Fibroblast of lung (primary cell): Measurements from ENCODE around the gene PRR19. TPM values are rescaled to one million over a fixed set of nuclear protein-coding genes. Genes with fewer than 3 reads are reported as not detected.

Source experiments
- DNase-seq, 2 donors: peaks; one replicate each; pipeline versions ENCODE4 v3.0.0 to v3.0.0-alpha.2; 2010; ENCODE audit warnings: low read depth in 2 of 2
- H2AFZ ChIP-seq: 2 replicates; pipeline ENCODE4 v1.5.1; 2012; ENCODE audit warnings: low read length, control low read depth, inconsistent platforms
- H3K27ac ChIP-seq: 2 replicates; pipeline ENCODE4 v1.5.1; 2011; ENCODE audit warnings: low read length, control low read depth; ENCODE audit not compliant: insufficient read depth
- H3K27me3 ChIP-seq: 2 replicates; pipeline ENCODE4 v1.5.1; 2011; ENCODE audit warnings: mild to moderate bottlenecking, low read length; ENCODE audit not compliant: control insufficient read depth, insufficient read depth
- H3K36me3 ChIP-seq: 2 replicates; pipeline ENCODE4 v1.5.1; 2011; ENCODE audit warnings: low read length; ENCODE audit not compliant: control insufficient read depth, insufficient read depth
- H3K4me1 ChIP-seq: 2 replicates; pipeline ENCODE4 v1.5.1; 2011; ENCODE audit warnings: low read length; ENCODE audit not compliant: control insufficient read depth, insufficient read depth; ENCODE audit errors: extremely low read depth
- H3K4me2 ChIP-seq: 2 replicates; pipeline ENCODE4 v1.5.1; 2011; ENCODE audit warnings: low read length, control low read depth; ENCODE audit not compliant: insufficient read depth; ENCODE audit errors: extremely low read depth
- H3K4me3 ChIP-seq, 4 experiments: fragments of 200-600 bp in 1 of 4; sonication (generic) in 1 of 4; replicated peaks in 1 of 4; 2 replicates each; pipeline ENCODE4 v1.5.1; 2011 to 2016; ENCODE audit warnings: low read length in 4 of 4, low read depth in 3 of 4, mild to moderate bottlenecking in 3 of 4, control low read depth in 2 of 4, inconsistent platforms in 1 of 4, mixed read lengths in 1 of 4; ENCODE audit not compliant: insufficient read depth in 1 of 4; ENCODE audit errors: control extremely low read depth in 1 of 4
- H3K79me2 ChIP-seq: 2 replicates; pipeline ENCODE4 v1.5.1; 2012; ENCODE audit warnings: mild to moderate bottlenecking, low read length, inconsistent platforms; ENCODE audit not compliant: control insufficient read depth, insufficient read depth
- H3K9ac ChIP-seq: 2 replicates; pipeline ENCODE4 v1.5.1; 2011; ENCODE audit warnings: mild to moderate bottlenecking, low read length, control low read depth; ENCODE audit not compliant: insufficient read depth
- H3K9me3 ChIP-seq: 2 replicates; pipeline ENCODE4 v1.5.1; 2012; ENCODE audit warnings: low read depth, low read length; ENCODE audit not compliant: control insufficient read depth, insufficient read depth
- H4K20me1 ChIP-seq: 2 replicates; pipeline ENCODE4 v1.5.1; 2011; ENCODE audit warnings: low read length; ENCODE audit not compliant: control insufficient read depth, insufficient read depth; ENCODE audit errors: extremely low read depth
- CTCF ChIP-seq, 2 donors: IDR thresholded peaks in 1 of 2; conservative IDR thresholded peaks in 1 of 2; 1 replicate in 1 of 2; 2 replicates in 1 of 2; pipeline ENCODE4 v1.5.1; 2011 to 2012; ENCODE audit warnings: low read length in 2 of 2, control low read depth in 1 of 2, inconsistent platforms in 1 of 2, low read depth in 1 of 2, mild to moderate bottlenecking in 1 of 2
- EZH2 ChIP-seq: IDR thresholded peaks from 2 replicates; pipeline ENCODE4 v1.5.1; 2012; ENCODE audit warnings: low read length, control low read depth, mild to moderate bottlenecking; ENCODE audit errors: missing control alignments
- polyA plus RNA-seq, 2 donors: library from polyadenylated mRNA; depleted of rRNA in 1 of 2; stranded (reverse) in 1 of 2; unstranded in 1 of 2; fragments of >200 nt; gene quantifications; 2 replicates each; pipeline ENCODE4 v1.2.1, GENCODE V29; 2011 to 2012; ENCODE audit warnings: missing spikeins in 1 of 2
- total RNA-seq: library from RNA; depleted of rRNA; stranded (reverse); fragments of >200 nt; gene quantifications from 2 replicates; pipeline ENCODE4 v1.2.1, GENCODE V29; 2014

The PRR19 gene
- total and polyA plus RNA-seq, 2 donors (not counting 1 experiment from before 2014, with no cell fraction given), result 0.17 to 0.39 TPM

DNA sequence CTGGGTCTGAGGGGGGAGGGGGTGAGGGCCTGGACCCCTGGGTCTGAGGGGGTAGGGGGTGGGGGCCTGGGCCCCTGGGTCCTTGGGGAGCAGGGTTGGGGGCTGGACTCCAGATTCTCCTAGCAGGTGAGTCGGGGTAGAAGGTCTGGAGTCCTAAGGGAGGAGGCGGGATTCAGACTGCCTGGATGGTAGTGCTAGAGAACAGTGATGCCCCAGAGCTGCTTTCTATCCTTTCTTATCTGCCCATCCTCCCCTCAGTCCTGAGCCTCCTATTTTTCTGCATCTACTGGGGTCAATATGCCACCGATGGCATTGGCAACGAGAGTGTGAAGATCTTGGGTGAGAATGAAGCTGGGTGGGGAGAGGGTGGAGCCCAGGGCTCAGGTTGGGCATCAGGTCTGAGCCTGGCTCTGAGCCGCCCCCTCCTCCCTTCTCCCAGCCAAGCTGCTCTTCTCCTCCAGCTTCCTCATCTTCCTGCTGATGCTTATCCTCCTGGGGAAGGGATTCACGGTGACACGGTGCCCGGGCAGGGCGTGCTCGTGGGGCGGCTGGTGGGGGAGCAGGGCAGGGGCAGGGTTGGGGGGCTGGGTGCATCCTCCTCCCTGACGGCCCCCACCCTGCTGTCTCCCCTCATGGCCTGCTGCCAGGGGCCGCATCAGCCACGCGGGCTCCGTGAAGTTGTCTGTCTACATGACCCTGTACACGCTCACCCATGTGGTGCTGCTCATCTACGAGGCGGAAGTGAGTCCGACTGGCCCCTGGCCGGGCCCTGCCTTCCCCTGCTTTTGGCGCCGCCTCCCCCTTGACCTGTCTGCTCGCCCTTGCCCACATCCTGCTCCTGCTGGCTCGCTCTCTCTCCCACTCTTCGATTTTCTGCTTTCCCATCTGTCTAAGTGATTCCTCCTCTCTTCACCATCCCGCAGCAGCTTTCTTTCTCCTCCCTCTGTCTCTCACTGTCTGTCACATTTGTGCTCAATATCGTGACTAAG, 14.6 kb downstream of the PRR19 start:
- DNase-seq, result peak in 1 of 2 donors; percentile 21
- Histone ChIP-seq H3K36me3 (no peaks in the 10 kb centered on the region), H2AFZ (peak overlapping the region; percentile 30), H3K27ac (no peak overlapping the region), H3K9ac (no peak overlapping the region), H3K4me3 (no peak overlapping the region), H3K4me1 (no peaks in the 10 kb centered on the region), H3K9me3 (no peaks in the 10 kb centered on the region), H4K20me1 (no peaks in the 10 kb centered on the region), H3K4me2 (peak overlapping the region; percentile 35), H3K79me2 (no peaks in the 10 kb centered on the region), H3K27me3 (peaks cover 16% of the 10 kb centered on the region)
- no peak for TF ChIP-seq CTCF (conservative IDR thresholded peaks at IDR 0.05 in 1 of 2, IDR thresholded peaks at IDR 0.05 in 1 of 2; ENCODE audit: low read depth in 1 of 2, low read length in 2 of 2)
- no peak for TF ChIP-seq EZH2

DNA sequence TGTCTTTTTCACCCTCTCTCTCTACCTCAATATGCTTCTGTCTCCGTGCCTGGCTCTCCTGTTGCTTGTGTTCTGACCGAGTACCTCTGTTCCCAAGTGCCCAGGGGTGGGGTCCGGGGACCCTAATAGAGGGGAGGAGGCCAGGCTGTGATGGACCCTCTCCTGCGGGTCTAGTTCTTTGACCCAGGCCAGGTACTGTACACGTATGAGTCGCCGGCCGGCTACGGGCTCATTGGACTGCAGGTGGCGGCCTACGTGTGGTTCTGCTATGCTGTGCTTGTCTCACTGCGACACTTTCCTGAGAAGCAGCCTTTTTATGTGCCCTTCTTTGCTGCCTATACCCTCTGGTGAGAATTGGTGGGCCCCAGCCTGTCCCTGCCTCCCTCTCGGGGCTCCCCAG, 15.6 kb downstream of the PRR19 start:
- Histone ChIP-seq H3K27ac (no peak overlapping the region), H3K9me3 (no peaks in the 10 kb centered on the region), H3K9ac (no peak overlapping the region), H4K20me1 (no peaks in the 10 kb centered on the region), H3K4me2 (no peak overlapping the region), H3K27me3 (peaks cover 13% of the 10 kb centered on the region), H3K79me2 (no peaks in the 10 kb centered on the region), H2AFZ (no peak overlapping the region), H3K36me3 (no peaks in the 10 kb centered on the region), H3K4me3 (no peak overlapping the region), H3K4me1 (no peaks in the 10 kb centered on the region)
- no peak for TF ChIP-seq CTCF (conservative IDR thresholded peaks at IDR 0.05 in 1 of 2, IDR thresholded peaks at IDR 0.05 in 1 of 2; ENCODE audit: low read depth in 1 of 2, low read length in 2 of 2)
- TF ChIP-seq EZH2, result no peak
- DNase-seq, result no peak

GRCh38 chr19:42322305-42322704, 20.4 kb downstream of the PRR19 start:
- Histone ChIP-seq H4K20me1 (no peaks in the 10 kb centered on the region), H3K36me3 (no peaks in the 10 kb centered on the region), H3K4me3 (no peak overlapping the region), H3K4me1 (no peaks in the 10 kb centered on the region), H3K9me3 (no peaks in the 10 kb centered on the region), H3K4me2 (no peak overlapping the region), H2AFZ (no peak overlapping the region), H3K27ac (no peak overlapping the region), H3K27me3 (peaks cover 21% of the 10 kb centered on the region), H3K9ac (no peak overlapping the region), H3K79me2 (peaks cover 1% of the 10 kb centered on the region)
- DNase-seq, result no peak
- TF ChIP-seq EZH2, result no peak
- TF ChIP-seq CTCF (conservative IDR thresholded peaks at IDR 0.05 in 1 of 2, IDR thresholded peaks at IDR 0.05 in 1 of 2; ENCODE audit: low read depth in 1 of 2, low read length in 2 of 2), result no peak
